Right renal pelvis (tissue), 4 donors: ENCODE data around the gene MMP28. TPM values are rescaled to one million over a fixed set of nuclear protein-coding genes. Genes with fewer than 3 reads are reported as not detected.
"Not testable (repeated sequence)": the region's sequence is repeated elsewhere in the genome, so short reads cannot be mapped to it uniquely, and the experiment has no call there.

Source experiments
- DNase-seq, 4 donors: peaks; one replicate each; pipeline ENCODE4 v3.0.0-alpha.2; 2013; ENCODE audit warnings: low read depth in 4 of 4, low spot score in 3 of 4, missing footprints in 1 of 4
- polyA plus RNA-seq, 4 donors: library from polyadenylated mRNA; unstranded; fragments of 120-200 nt; gene quantifications; one replicate each; pipeline ENCODE4 v1.2.1, GENCODE V29; 2013; ENCODE audit not compliant: insufficient read length in 4 of 4

MMP28 gene
- polyA plus RNA-seq, 4 donors = 1.3 to 2.2 (median 1.5) TPM

GRCh38 chr17:35768797-35769196 is 26.6 kb downstream of the MMP28 start:
- DNase-seq = no peak

- no peak for DNase-seq
Measured at GRCh38 chr17:35766903-35767510, 28.4 kb downstream of the MMP28 start.

- DNase-seq = no peak
Measured at GRCh38 chr17:35766489-35766877, 29.0 kb downstream of the MMP28 start.

- DNase-seq = no peak
Measured at GRCh38 chr17:35765756-35766488, 29.5 kb downstream of the MMP28 start.

- DNase-seq = no peak
Measured at GRCh38 chr17:35765086-35765710, 30.2 kb downstream of the MMP28 start.

GRCh38 chr17:35764123-35764991 is 31.1 kb downstream of the MMP28 start:
- peak; percentile 77 to 86 (median 82) for DNase-seq

GRCh38 chr17:35763767-35764122 is 31.7 kb downstream of the MMP28 start:
- DNase-seq = no peak

- DNase-seq = no peak
Measured at GRCh38 chr17:35761601-35762000, 33.8 kb downstream of the MMP28 start.

- no peak for DNase-seq
Measured at GRCh38 chr17:35760587-35760986, 34.9 kb downstream of the MMP28 start, which contains the start of gene C17orf50. Gene C17orf50 (plus strand): TSS chr17:35760887. CDS start chr17:35760942, 55 bp downstream.

- DNase-seq = no peak
Measured at GRCh38 chr17:35757243-35757642, 38.2 kb downstream of the MMP28 start.

- DNase-seq = no peak
Measured at GRCh38 chr17:35752945-35753764, 42.3 kb downstream of the MMP28 start, which contains the start of gene GAS2L2. Gene GAS2L2 (minus strand): TSS chr17:35753239. CDS start chr17:35752850, 389 bp downstream.

- no peak for DNase-seq
Measured at GRCh38 chr17:35752471-35752870, 43.0 kb downstream of the MMP28 start.

GRCh38 chr17:35751541-35751940 is 43.9 kb downstream of the MMP28 start:
- DNase-seq = not testable (repeated sequence)

- DNase-seq = no peak
Measured at GRCh38 chr17:35750526-35751395, 44.7 kb downstream of the MMP28 start.

GRCh38 chr17:35749560-35750412 is 45.7 kb downstream of the MMP28 start:
- no peak for DNase-seq

- DNase-seq = no peak
Measured at GRCh38 chr17:35748979-35749378, 46.5 kb downstream of the MMP28 start.

- DNase-seq = no peak
Measured at GRCh38 chr17:35748341-35748841, 47.0 kb downstream of the MMP28 start.

- DNase-seq = peak in 3 of 4 donors; percentile 58 to 74 (median 65)
Measured at GRCh38 chr17:35747540-35748017, 47.9 kb downstream of the MMP28 start.
